ENCODE data around the gene BPIFB2.

The BPIFB2 gene

DNA sequence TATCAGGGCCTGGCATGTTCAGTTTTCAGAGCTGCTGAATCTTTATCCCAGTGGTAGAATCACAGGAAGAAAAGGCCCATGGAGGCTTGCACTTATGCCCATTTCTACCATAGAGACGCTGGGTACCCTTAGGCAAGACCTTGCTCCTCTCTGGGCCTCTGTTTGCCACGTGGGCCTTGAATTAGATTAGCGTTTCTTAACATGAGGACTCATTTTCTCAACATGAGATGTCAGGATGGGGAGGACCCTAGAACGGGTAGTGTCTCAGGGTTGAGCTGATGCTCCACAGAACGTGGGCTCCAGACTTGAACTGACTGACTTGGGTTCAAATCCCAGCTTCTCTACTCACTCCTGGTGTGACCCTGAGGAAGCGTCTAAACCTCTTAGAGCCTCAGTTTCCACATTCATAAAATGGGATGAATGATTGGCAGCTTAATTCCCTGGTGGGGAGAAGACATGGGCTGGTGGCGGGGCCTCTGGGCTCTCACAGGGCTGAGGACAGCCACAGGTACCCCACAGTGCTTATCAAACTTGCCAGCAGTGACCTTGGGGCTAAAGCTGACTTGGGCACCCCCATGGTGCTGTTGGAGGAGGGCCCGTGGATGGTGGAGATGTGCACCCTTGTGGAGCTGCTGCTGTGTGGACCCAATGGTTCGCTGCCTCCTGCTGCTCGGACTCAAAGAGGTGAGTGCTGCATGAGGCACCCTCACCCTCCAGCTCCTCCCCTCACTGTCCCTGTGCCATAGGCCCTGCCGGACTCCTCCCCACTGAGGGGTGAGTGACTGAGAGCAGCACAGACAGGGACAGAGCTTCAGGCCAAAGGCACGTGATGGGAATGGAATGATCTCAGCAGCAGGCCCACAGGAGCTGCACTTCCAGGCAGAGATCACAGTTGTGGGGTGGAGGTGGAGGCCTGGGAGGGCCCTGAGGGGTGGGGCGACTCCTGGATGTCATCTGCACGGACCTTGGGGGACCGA, 31.5 kb upstream of the BPIFB2 start:
- Histone ChIP-seq H3K9me3 (ENCODE audit: control insufficient read depth, low read length) (no peaks in the 10 kb centered on the region), H3K27me3 (ENCODE audit: control insufficient read depth, insufficient read depth, low read length) (no peaks in the 10 kb centered on the region), H3K4me3 (ENCODE audit: low read depth, low read length) (no peak overlapping the region), H3K27ac (no peak overlapping the region), H3K4me1 (no peaks in the 10 kb centered on the region), H3K36me3 (ENCODE audit: control insufficient read depth, insufficient read depth, low read length) (no peaks in the 10 kb centered on the region), H3K4me2 (ENCODE audit: low read length) (no peak overlapping the region), H2AFZ (no peak overlapping the region), H3K9ac (no peak overlapping the region), H3K79me2 (no peaks in the 10 kb centered on the region)
- TF ChIP-seq, protein P1, sequence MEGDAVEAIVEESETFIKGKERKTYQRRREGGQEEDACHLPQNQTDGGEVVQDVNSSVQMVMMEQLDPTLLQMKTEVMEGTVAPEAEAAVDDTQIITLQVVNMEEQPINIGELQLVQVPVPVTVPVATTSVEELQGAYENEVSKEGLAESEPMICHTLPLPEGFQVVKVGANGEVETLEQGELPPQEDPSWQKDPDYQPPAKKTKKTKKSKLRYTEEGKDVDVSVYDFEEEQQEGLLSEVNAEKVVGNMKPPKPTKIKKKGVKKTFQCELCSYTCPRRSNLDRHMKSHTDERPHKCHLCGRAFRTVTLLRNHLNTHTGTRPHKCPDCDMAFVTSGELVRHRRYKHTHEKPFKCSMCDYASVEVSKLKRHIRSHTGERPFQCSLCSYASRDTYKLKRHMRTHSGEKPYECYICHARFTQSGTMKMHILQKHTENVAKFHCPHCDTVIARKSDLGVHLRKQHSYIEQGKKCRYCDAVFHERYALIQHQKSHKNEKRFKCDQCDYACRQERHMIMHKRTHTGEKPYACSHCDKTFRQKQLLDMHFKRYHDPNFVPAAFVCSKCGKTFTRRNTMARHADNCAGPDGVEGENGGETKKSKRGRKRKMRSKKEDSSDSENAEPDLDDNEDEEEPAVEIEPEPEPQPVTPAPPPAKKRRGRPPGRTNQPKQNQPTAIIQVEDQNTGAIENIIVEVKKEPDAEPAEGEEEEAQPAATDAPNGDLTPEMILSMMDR (IDR thresholded peaks at IDR 0.05): no peak

- H2AFZ ChIP-seq: no peak overlapping the region
- no peak overlapping the region for H3K9ac ChIP-seq
- TF ChIP-seq, protein P1 (IDR thresholded peaks at IDR 0.05): no peak
- no peak overlapping the region for H3K27ac ChIP-seq
- no peak overlapping the region for H3K4me2 ChIP-seq (ENCODE audit: low read length)
- no peaks in the 10 kb centered on the region for H3K27me3 ChIP-seq (ENCODE audit: control insufficient read depth, insufficient read depth, low read length)
- no peaks in the 10 kb centered on the region for H3K4me1 ChIP-seq
- H3K9me3 ChIP-seq (ENCODE audit: control insufficient read depth, low read length): no peaks in the 10 kb centered on the region
- H3K79me2 ChIP-seq: no peaks in the 10 kb centered on the region
- no peak overlapping the region for H3K4me3 ChIP-seq (ENCODE audit: low read depth, low read length)
- no peaks in the 10 kb centered on the region for H3K36me3 ChIP-seq (ENCODE audit: control insufficient read depth, insufficient read depth, low read length)
These were observed 30.8 kb upstream of the BPIFB2 start for GRCh38 chr20:32976746-32977145.

GRCh38 chr20:32977281-32978008, 30.1 kb upstream of the BPIFB2 start:
- Histone ChIP-seq H3K4me3 (ENCODE audit: low read depth, low read length) (no peak overlapping the region), H3K79me2 (no peaks in the 10 kb centered on the region), H2AFZ (no peak overlapping the region), H3K9ac (no peak overlapping the region), H3K4me2 (ENCODE audit: low read length) (no peak overlapping the region), H3K27ac (no peak overlapping the region), H3K4me1 (no peaks in the 10 kb centered on the region), H3K9me3 (ENCODE audit: control insufficient read depth, low read length) (no peaks in the 10 kb centered on the region), H3K36me3 (ENCODE audit: control insufficient read depth, insufficient read depth, low read length) (no peaks in the 10 kb centered on the region), H3K27me3 (ENCODE audit: control insufficient read depth, insufficient read depth, low read length) (no peaks in the 10 kb centered on the region)
- TF ChIP-seq, protein P1 (IDR thresholded peaks at IDR 0.05): no peak

DNA sequence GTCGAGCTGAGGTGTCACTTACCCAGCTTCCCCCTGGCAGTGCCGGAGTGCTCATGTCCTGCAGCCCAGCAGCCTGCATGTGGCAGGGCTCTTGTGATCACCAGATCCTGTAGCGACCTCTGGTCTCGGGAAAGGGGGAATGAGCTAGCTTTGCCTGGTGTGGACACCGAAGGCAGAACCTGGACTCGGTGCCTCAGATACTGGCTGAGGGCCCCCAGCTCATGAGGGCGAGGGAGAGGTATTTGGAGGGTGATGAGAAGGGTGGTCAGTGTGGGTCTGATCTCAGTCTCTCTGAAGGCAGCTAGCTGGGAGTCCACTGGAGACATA, 29.5 kb upstream of the BPIFB2 start:
- Histone ChIP-seq H3K4me3 (ENCODE audit: low read depth, low read length) (no peak overlapping the region), H3K9ac (no peak overlapping the region), H3K9me3 (ENCODE audit: control insufficient read depth, low read length) (no peaks in the 10 kb centered on the region), H3K4me1 (no peaks in the 10 kb centered on the region), H3K4me2 (ENCODE audit: low read length) (no peak overlapping the region), H3K27ac (no peak overlapping the region), H3K79me2 (no peaks in the 10 kb centered on the region), H3K36me3 (ENCODE audit: control insufficient read depth, insufficient read depth, low read length) (no peaks in the 10 kb centered on the region), H2AFZ (no peak overlapping the region), H3K27me3 (ENCODE audit: control insufficient read depth, insufficient read depth, low read length) (no peaks in the 10 kb centered on the region)
- TF ChIP-seq, protein P1 (IDR thresholded peaks at IDR 0.05): no peak
